Measurements from ENCODE around the gene CAMSAP2.

DNA sequence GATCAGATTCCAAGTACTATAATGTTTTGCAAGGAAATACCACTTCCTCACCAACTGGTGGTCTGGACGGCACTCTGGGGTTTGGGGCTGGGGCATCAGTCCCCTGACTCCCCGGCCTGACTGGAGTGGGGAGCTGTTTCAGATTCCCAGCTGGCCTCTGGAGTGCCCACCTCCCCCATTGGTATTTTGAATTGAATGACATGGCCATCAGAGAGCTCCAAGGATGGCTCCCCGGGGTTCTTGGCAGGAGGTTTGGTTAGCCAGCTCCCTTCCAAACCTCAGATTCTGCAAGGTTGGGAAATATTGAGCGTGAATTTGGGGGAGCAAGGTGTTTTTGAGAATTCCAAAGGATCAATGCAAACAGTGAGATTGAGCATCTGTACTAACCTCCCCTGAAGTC is 153.9 kb downstream of the CAMSAP2 start:
- TF ChIP-seq, protein P1, sequence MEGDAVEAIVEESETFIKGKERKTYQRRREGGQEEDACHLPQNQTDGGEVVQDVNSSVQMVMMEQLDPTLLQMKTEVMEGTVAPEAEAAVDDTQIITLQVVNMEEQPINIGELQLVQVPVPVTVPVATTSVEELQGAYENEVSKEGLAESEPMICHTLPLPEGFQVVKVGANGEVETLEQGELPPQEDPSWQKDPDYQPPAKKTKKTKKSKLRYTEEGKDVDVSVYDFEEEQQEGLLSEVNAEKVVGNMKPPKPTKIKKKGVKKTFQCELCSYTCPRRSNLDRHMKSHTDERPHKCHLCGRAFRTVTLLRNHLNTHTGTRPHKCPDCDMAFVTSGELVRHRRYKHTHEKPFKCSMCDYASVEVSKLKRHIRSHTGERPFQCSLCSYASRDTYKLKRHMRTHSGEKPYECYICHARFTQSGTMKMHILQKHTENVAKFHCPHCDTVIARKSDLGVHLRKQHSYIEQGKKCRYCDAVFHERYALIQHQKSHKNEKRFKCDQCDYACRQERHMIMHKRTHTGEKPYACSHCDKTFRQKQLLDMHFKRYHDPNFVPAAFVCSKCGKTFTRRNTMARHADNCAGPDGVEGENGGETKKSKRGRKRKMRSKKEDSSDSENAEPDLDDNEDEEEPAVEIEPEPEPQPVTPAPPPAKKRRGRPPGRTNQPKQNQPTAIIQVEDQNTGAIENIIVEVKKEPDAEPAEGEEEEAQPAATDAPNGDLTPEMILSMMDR (conservative IDR thresholded peaks at IDR 0.05), result no peak
- TF ChIP-seq ZFX (IDR thresholded peaks at IDR 0.05), result no peak
